Measurements from ENCODE around the gene SPNS3.

- TF ChIP-seq CTCF (conservative IDR thresholded peaks at IDR 0.05; ENCODE audit: low read depth, low read length) (no peak), NFE2L2 (IDR thresholded peaks at IDR 0.05; ENCODE audit: low read depth, low read length) (no peak), RAD21 (IDR thresholded peaks at IDR 0.05; ENCODE audit: low read length) (no peak), POLR2A (IDR thresholded peaks at IDR 0.05; ENCODE audit: low read depth, low read length) (no peak), BHLHE40 (IDR thresholded peaks at IDR 0.05; ENCODE audit: low read depth, low read length) (no peak), MXI1 (IDR thresholded peaks at IDR 0.05; ENCODE audit: borderline replicate concordance, low read depth, low read length) (no peak), MAFK (IDR thresholded peaks at IDR 0.05; ENCODE audit: low read depth, low read length) (no peak), CEBPB (IDR thresholded peaks at IDR 0.05; ENCODE audit: low read depth, low read length) (no peak), RCOR1 (IDR thresholded peaks at IDR 0.05; ENCODE audit: insufficient replicate concordance, low read length) (no peak), SMC3 (IDR thresholded peaks at IDR 0.05; ENCODE audit: low read depth, low read length) (no peak)
These were observed 22.5 kb upstream of the SPNS3 start for GRCh38 chr17:4411201-4411600.

Measured in IMR-90 (cell line).